GM18519 (cell line): ENCODE measurements around the gene KCNK6.

Experiments used
- ATAC-seq: cut with Tn5 transposase; IDR thresholded peaks from one replicate; pipeline ENCODE4 v1.9.1; 2021; ENCODE audit warnings: mild to moderate bottlenecking, moderate library complexity; ENCODE audit not compliant: unreplicated experiment, low FRiP score

Gene KCNK6

GRCh38 chr19:38319421-38320258 is at the start of gene KCNK6:
TSS of gene KCNK6 (plus strand) at chr19:38319845. CDS start at chr19:38319951, 106 bp downstream.
- no peak for ATAC-seq

GRCh38 chr19:38270587-38271167 is 49.0 kb upstream of the KCNK6 start:
- no peak for ATAC-seq

DNA sequence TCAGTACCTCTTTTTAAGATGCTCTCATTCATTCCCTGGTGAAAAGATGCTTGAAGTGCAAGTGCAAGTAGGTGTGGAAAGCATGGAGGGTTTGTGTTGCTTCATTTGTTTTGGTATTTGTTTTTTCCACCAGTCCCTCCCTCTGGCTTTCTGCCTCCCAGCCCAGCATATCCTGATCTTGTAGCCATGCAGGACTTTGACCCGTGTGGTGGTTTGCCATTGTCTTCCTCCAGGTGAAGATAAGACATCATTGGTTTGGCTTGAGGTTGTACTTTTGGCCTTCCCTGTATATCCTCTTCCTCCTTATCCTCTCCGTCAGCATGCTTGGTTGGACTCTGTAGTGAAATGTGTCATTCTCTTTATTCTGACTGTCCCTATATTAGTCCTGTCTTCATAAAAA is 46.1 kb upstream of the KCNK6 start:
- ATAC-seq: no peak

DNA sequence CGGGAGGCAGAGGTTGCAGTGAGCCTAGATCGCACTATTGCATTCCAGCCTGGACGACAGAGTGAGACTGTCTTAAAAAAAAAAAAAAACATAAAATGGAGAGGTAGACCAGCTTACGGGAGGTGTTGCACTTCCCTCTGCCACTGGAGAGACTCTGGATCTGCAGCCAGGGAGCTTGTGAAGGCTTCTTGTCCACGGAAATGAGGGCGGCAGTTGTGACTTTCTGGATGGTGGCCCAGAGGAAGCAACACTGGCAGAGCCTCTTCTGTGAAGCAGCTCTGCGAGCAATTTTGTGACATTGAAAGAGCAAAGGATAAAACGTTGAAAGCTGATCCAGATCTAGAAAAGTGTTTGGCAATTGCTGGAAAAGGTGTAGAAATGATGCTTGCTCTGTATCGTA is 44.9 kb upstream of the KCNK6 start:
- no peak for ATAC-seq

DNA sequence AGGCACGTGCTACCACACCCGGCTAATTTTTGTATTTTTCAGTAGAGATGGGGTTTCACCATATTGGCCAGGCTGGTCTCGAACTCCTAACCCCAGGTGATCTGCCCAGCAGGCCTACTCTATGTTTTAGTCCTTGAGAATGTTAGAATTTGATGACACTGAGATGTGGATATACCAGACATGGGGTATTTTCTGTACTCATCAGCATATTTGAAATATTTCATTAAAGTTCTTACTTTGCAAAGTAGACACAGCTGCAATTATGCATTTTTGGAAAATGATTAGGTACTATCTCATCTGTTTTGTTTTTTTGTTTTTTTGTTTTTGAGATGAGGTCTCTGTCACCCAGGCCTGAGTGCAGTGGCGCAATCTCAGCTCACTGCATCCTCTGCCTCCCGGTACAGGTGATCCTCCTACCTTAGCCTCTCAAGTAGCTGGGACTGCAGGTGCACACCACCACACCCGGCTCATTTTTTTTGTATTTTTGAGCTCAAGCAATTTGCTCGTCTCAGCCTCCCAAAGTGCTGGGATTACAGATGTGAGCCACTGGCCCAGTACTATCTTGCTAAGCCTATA is 42.6 kb upstream of the KCNK6 start:
- ATAC-seq: no peak

GRCh38 chr19:38277549-38277948 is 42.1 kb upstream of the KCNK6 start:
- ATAC-seq: no peak

- ATAC-seq: no peak
These were observed 41.5 kb upstream of the KCNK6 start for GRCh38 chr19:38277969-38278680.

- no peak for ATAC-seq
These were observed 40.9 kb upstream of the KCNK6 start for GRCh38 chr19:38278751-38279150.

DNA sequence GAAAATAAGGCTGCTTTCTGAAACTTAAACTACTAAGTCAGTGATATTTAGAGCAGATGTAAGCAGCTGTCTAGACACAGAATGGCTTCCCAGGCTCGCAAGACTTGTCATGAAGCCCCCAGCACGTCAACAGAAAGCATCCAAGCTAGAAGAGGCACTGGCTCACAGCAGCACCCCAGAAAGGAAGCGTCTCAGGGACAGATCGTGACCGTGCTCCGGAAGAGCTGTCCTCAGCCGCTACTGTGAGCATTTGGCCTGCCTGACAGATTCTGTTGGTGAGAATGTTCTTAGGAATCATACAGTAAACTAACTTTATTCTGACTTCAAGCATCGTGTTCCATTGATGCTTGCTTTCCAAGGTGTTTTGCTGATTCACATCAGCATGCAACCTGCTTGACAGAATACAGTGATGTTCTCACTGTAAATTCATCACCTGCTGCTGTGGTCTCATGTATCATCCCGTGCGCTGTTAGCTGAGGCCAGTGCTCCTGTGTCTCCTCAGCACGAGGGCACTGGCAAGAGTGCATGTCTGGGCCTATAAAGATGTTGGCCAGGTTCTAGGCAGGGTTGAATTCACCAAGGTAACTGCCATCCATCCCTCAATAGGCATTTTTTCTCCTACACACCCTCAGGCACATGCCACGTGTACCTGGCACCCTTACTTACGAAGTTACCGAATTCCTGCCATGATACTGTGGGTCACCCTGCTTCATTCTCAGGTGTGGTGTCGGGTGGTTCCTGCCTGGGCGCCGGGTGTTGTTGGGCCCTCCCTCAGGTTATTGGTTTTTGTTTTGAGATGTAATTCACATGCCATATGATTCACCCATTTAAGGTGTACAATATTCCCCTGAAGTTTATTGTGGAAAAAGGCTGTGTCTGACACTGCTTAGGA is 39.4 kb upstream of the KCNK6 start:
- no peak for ATAC-seq

DNA sequence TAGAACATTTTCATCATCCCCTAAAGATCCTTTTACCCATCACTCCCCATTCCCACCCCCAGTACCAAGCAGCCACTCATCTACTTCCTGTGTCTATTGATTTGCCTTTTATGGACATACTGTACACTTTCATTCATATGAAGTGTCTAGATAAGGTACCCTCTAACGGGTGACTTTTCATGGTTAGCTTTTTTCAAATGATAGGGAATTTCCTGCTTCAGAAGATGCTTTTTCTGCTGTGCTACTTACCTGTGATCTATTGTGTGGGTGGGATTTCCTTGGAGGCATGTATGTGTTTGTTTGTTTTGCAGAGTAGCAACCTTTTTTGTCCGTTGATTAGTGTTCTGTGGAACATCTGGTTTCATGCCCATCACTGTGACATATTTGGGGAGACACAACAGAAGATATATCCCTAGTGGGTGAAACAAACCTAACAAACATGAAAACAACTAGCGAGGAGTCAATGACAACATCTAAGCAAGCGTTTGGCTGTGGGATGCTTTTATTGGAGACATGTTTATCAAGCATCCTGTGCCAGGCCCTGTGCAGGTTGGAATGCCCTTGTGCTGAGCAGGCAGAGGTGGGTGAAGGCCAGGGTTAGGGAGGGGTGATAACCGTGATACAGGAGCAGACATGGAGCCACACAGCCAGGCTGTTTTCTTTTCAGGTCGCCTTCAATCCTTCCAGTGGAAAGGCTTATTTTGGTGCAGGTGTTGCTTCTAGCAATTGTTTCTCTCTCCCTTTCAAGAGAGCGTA is 37.7 kb upstream of the KCNK6 start:
- no peak for ATAC-seq

DNA sequence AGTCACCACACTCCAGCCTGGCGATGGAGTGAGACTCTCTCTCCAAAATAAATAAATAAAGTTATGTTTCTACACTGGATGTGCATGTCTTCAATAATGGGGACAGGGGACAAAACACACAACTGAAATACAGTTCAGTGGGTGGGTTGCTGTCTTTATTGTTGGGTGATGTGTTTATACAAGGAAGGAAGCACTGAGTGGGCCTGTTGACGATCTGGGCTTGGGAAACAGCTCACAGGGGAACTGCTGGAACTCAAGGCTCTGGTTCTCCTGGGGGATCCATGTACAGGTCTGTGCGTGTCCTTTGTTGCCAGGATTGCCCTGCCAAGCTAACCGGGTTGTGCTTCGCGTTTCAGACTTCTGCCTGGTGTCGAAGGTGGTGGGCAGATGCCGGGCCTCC is 36.4 kb upstream of the KCNK6 start:
- no peak for ATAC-seq

GRCh38 chr19:38284422-38284821 is 35.2 kb upstream of the KCNK6 start:
- ATAC-seq: no peak

GRCh38 chr19:38285567-38285966 is 34.1 kb upstream of the KCNK6 start:
- no peak for ATAC-seq

GRCh38 chr19:38287604-38288003 is 32.0 kb upstream of the KCNK6 start:
- ATAC-seq: no peak

- no peak for ATAC-seq
These were observed 31.4 kb upstream of the KCNK6 start for GRCh38 chr19:38288123-38288855.

DNA sequence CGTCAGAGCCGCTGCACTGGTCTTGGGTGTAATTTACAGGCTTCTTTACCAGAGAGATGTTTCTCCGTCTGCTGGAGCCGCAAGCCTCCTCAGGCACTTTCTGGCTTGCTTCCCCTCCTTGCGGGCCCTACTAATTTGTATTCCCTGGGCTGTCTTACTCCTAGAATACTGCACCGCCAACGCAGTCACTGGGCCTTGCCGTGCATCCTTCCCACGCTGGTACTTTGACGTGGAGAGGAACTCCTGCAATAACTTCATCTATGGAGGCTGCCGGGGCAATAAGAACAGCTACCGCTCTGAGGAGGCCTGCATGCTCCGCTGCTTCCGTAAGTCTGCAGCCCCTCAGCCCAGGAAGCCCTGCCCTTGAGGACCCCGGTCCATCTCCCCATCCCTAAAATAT is 29.7 kb upstream of the KCNK6 start:
- ATAC-seq: no peak

DNA sequence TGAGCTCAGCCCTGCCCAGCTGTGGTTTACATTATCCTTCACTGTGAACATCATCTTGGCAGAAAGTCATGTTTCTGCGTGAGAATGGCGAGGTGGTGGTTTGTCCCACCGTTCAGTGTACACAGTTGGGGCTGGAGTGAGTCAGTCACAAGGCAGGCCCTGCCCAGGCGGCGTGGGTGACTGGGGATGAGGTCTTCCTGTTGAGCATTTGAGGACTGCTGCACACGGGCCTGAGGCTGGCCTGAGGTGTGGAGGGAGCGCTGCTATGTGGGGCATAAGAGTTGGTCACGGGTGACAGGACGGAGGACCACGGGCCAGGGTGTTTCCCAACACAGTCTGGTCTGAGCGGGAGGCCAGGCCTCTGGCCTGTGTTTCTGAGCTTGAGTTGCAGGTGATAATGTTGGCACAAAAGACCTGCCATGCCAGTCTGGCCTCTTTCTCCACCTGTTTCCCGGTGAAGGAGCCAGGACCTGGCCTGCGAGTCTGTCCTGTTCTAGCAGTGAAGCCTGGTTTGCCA is 29.0 kb upstream of the KCNK6 start:
- ATAC-seq: no peak

DNA sequence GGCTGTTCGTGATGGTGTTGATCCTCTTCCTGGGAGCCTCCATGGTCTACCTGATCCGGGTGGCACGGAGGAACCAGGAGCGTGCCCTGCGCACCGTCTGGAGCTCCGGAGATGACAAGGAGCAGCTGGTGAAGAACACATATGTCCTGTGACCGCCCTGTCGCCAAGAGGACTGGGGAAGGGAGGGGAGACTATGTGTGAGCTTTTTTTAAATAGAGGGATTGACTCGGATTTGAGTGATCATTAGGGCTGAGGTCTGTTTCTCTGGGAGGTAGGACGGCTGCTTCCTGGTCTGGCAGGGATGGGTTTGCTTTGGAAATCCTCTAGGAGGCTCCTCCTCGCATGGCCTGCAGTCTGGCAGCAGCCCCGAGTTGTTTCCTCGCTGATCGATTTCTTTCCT is 27.8 kb upstream of the KCNK6 start:
- ATAC-seq: no peak

DNA sequence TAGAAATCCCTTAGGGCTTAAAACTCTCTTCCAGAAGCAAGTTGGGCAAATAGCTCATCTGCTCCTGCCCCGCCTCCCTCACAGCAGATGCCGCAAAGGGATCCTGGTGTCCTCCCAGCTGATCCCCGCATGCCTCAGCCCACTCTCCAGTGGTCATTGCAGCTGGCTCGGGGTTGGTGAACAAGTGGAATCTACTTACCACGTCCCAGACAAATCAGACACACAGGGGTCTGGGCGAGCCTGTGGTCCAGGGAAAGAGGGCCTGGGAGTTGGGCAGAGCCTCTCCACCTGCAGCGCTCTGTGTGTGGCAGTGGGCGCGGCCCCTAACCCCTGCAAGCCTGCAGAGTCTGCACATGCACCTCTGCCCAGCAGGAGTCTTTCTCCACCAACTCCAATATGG is 26.4 kb upstream of the KCNK6 start:
- ATAC-seq: no peak
